ENCODE data around the gene DOCK7.

- TF ChIP-seq, protein P1, sequence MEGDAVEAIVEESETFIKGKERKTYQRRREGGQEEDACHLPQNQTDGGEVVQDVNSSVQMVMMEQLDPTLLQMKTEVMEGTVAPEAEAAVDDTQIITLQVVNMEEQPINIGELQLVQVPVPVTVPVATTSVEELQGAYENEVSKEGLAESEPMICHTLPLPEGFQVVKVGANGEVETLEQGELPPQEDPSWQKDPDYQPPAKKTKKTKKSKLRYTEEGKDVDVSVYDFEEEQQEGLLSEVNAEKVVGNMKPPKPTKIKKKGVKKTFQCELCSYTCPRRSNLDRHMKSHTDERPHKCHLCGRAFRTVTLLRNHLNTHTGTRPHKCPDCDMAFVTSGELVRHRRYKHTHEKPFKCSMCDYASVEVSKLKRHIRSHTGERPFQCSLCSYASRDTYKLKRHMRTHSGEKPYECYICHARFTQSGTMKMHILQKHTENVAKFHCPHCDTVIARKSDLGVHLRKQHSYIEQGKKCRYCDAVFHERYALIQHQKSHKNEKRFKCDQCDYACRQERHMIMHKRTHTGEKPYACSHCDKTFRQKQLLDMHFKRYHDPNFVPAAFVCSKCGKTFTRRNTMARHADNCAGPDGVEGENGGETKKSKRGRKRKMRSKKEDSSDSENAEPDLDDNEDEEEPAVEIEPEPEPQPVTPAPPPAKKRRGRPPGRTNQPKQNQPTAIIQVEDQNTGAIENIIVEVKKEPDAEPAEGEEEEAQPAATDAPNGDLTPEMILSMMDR (conservative IDR thresholded peaks at IDR 0.05; ENCODE audit: low read depth, low read length), result peak; percentile 60
- TF ChIP-seq EZH2 (IDR thresholded peaks at IDR 0.05; ENCODE audit: borderline replicate concordance, low read depth, low read length, poor library complexity, severe bottlenecking), result no peak
Observed at GRCh38 chr1:62530516-62531154, 157.6 kb downstream of the DOCK7 start.
